Stimulated activated naive CD8-positive, alpha-beta T cell treated with anti-CD3 and anti-CD28 coated beads, Interleukin-15, amount 100 ng/mL, for 72 hours (primary cell): ENCODE measurements around the gene ANKRD33B.

Experiments
- ATAC-seq: fragments of 150-1000 bp; cut with Tn5 transposase; 2 replicates; pipeline ENCODE4 v1.10.0; 2021; ENCODE audit warnings: mild to moderate bottlenecking, moderate library complexity
- DNase-seq, 2 donors: peaks; one replicate each; pipeline ENCODE4 v3.0.0; 2021 to 2022
- H3K27ac Mint-ChIP-seq, 2 donors: one replicate each; pipeline ENCODE4 v1.8.0; 2022; ENCODE audit warnings: mild to moderate bottlenecking in 2 of 2, mixed read lengths in 2 of 2, moderate library complexity in 2 of 2
- H3K27me3 Mint-ChIP-seq: one replicate; pipeline ENCODE4 v1.8.0; 2022; ENCODE audit warnings: mixed read lengths
- H3K4me1 Mint-ChIP-seq: one replicate; pipeline ENCODE4 v1.8.0; 2022; ENCODE audit warnings: mild to moderate bottlenecking, mixed read lengths
- H3K4me3 Mint-ChIP-seq, 2 donors: one replicate each; pipeline ENCODE4 v1.8.0; 2022; ENCODE audit warnings: mild to moderate bottlenecking in 2 of 2, mixed read lengths in 2 of 2, moderate library complexity in 1 of 2
- H3K9me3 Mint-ChIP-seq, 2 donors: one replicate each; pipeline ENCODE4 v1.8.0; 2022; ENCODE audit warnings: mixed read lengths in 2 of 2

Gene ANKRD33B

DNA sequence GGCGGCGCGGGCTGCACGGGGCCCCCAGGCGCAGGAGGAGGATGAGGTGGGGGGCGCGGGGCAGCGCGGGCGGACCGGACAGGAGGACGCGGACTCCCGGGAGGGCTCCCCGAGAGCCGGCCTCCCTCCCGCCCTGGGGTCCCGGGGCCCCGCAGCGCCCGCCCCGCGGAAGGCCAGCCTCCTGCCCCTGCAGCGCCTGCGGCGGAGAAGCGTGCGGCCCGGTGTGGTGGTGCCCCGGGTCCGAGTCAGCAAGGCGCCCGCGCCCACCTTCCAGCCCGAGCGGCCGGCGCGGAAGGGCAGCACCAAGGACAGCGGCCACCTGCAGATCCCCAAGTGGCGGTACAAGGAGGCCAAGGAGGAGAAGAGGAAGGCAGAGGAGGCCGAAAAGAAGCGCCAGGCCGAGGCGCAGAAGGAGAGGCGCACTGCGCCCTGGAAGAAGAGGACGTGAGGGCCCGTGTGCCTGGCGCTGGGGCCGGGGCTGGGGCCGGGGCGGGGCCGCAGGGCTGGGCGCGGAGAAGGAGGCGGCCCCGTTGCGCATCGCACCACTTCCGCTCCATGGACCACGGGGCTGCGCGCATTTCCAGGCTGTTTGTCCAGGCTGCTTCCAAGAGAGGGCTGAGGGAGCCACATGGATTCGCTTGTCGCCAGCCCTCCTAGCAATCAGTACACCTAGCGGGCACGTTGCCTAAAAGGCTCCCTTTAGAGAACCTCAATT lies 86.0 kb downstream of the ANKRD33B start:
- ATAC-seq (peak; percentile 79), DNase-seq (no peak)
- H3K4me3 Mint-ChIP-seq, result no peak overlapping the region
- H3K27ac Mint-ChIP-seq, result no peak overlapping the region
- peaks cover 10% of the 10 kb centered on the region for H3K4me1 Mint-ChIP-seq
- no peaks in the 10 kb centered on the region for H3K9me3 Mint-ChIP-seq
- H3K27me3 Mint-ChIP-seq, result peaks cover 9% of the 10 kb centered on the region

DNA sequence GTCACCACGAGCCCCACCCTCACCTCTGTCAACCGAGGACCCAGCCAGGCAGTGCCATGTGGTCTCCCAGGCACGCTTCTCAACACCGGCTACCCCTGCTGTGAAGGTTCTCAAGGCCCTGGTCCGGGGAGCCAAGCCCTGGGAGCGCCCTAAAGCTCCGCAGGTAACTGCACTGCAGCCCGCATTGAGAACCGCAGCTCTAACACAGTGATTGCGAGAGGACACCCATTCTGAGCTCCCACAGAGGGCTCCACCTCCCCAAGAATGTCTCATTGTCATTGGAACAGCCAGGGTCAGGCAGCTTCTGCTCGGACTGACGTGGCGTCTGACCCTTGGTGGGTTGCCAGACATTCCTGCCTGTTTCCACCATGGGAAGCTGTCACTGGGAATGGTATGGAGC lies 88.3 kb downstream of the ANKRD33B start:
- H3K4me1 Mint-ChIP-seq, result no peaks in the 10 kb centered on the region
- ATAC-seq (no peak), DNase-seq (no peak)
- H3K27ac Mint-ChIP-seq, result no peak overlapping the region
- H3K27me3 Mint-ChIP-seq, result no peaks in the 10 kb centered on the region
- H3K9me3 Mint-ChIP-seq, result no peaks in the 10 kb centered on the region
- no peak overlapping the region for H3K4me3 Mint-ChIP-seq

DNA sequence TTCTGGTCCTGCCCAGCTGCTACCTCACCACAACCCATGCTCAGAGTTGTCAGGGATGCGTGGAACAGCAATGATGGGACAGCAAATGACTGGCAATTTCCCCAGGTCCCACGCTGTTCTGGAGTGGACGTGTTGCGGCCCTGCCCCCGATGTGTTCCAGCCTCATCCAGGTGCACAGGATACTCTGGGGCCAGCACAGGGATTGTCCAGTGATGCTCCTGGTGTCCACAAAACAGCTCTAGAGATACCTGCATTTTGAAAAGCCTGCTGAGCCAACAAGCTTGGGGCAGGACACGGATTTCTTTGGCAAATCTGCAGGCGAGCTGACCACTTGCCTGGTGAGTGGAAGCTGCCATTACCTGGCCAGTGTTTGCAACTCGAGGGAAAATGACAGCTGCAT lies 88.7 kb downstream of the ANKRD33B start:
- no peaks in the 10 kb centered on the region for H3K27me3 Mint-ChIP-seq
- ATAC-seq, result no peak
- no peaks in the 10 kb centered on the region for H3K9me3 Mint-ChIP-seq
- H3K27ac Mint-ChIP-seq, result no peak overlapping the region
- no peaks in the 10 kb centered on the region for H3K4me1 Mint-ChIP-seq
- H3K4me3 Mint-ChIP-seq, result no peak overlapping the region
- DNase-seq, result no peak

DNA sequence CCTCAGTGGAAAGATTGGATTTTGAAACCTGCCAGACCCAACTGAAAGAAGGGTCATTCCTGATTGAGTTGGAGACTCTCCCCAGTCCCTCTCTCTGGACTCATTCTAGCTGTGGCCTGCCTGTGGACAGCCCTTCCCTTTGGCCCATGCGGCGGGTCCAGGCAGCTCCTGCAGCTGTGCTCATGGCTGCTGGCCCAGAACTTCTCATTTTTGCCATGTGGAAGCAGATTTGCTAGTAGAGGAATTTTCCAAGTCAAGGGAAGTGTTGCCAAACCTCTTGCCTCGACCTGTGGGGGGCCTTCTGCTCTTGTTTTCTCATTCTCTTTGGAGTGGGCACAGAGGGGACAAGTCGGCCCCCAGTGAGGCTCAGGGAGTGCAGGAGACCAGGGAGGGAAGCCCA lies 89.2 kb downstream of the ANKRD33B start:
- DNase-seq (no peak), ATAC-seq (no peak)
- no peak overlapping the region for H3K4me3 Mint-ChIP-seq
- H3K4me1 Mint-ChIP-seq, result no peaks in the 10 kb centered on the region
- no peaks in the 10 kb centered on the region for H3K9me3 Mint-ChIP-seq
- no peak overlapping the region for H3K27ac Mint-ChIP-seq
- H3K27me3 Mint-ChIP-seq, result no peaks in the 10 kb centered on the region

DNA sequence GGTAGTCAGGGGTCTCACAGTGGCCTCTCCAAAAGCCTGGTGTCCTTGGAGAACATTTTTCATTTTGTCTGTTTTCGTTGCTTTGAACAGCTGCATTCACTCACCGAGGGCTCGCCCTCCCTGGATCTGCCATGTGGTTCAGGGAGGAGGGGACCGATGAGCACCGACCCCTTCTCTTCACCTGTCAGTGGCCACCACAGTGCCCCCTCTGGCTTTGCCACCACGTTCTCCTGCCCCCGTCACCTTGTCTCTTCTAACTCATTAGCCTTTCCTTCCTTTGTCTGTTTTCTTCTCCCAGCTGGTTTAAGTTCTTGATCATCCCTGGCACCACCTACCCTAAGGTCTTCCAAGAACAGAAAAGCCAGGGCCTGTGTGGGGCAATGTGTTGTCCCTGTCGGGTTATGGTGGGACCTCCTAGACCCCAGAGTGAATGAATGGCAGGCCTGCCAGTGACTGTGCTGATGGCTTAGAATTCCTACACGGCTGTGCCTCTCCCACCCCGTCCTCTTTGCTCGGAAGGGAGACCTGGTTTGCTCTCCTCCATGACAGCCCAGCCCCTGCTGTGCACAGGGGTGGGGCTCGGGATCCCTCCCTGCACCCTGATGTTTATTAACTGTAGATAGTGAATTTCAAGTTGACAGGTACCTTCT lies 90.0 kb downstream of the ANKRD33B start:
- peak overlapping the region in 1 of 2 donors; percentile 3 for H3K27ac Mint-ChIP-seq
- H3K9me3 Mint-ChIP-seq, result no peaks in the 10 kb centered on the region
- H3K27me3 Mint-ChIP-seq, result no peaks in the 10 kb centered on the region
- DNase-seq, result no peak
- H3K4me3 Mint-ChIP-seq, result no peak overlapping the region
- ATAC-seq, result no peak
- no peaks in the 10 kb centered on the region for H3K4me1 Mint-ChIP-seq

DNA sequence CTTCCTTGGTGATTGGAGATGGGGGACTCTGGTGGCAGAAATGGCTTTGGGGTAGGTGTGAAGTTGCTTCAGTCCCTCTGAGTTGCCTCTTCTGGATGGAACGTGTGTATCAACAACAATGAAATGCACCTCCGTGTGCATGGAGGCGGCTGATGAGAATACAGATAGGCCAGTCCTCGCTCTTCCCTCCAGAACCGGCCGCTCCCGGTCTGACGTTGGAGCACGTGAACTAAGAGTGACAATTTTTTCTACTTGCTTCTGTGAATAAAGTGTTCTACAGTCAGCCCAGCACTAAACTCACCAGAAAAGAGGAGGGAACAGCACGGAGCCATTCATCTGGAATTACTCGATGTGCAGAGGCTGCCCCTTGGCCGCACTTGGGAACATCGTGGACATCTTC lies 90.7 kb downstream of the ANKRD33B start:
- peak overlapping the region in 1 of 2 donors; percentile 36 for H3K27ac Mint-ChIP-seq
- no peak for ATAC-seq
- no peaks in the 10 kb centered on the region for H3K9me3 Mint-ChIP-seq
- DNase-seq, result no peak
- no peaks in the 10 kb centered on the region for H3K27me3 Mint-ChIP-seq
- no peak overlapping the region for H3K4me3 Mint-ChIP-seq
- no peaks in the 10 kb centered on the region for H3K4me1 Mint-ChIP-seq

DNA sequence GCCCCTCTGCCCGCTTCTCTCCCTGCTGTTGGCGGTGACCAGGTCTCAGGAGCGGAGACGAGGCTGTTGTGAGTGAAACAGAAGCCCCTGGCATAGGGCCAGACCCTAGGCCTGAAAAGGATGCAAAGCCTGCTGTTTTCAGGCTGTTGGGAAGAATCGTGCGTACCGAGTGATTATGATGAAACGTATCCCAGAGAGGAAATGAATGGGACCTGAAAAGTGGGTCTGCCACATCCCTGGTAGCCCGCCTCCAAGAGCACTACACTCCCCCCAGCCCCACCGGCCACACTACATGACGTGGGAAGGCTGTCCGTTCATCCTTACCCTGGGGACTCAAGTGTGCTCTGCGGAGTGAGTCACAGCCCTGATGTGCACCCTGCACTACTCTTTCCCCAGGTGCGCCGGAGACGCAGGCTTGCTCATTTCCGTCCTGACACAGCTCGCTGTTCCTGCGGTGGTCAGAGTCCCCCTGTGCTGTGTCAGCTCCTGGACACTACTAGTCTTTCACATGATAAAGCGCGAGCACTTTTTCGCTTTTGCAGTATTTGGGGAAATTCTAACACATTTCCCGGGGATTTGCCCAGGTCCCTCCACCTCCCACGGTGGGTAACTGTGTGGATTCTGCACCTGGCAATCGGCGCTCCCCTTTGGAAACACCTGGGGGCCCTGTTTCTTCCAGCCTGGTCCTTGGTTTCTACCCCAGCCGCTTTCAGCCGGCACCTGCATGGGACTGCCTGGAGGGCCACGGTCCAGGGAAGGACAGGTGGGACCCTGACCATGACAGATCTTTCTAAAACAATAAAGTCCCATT lies 91.5 kb downstream of the ANKRD33B start:
- Mint-ChIP-seq H3K4me1 (no peaks in the 10 kb centered on the region), H3K27me3 (no peaks in the 10 kb centered on the region), H3K27ac (no peak overlapping the region), H3K4me3 (no peak overlapping the region), H3K9me3 (no peaks in the 10 kb centered on the region)
- ATAC-seq, result no peak
- DNase-seq, result no peak

DNA sequence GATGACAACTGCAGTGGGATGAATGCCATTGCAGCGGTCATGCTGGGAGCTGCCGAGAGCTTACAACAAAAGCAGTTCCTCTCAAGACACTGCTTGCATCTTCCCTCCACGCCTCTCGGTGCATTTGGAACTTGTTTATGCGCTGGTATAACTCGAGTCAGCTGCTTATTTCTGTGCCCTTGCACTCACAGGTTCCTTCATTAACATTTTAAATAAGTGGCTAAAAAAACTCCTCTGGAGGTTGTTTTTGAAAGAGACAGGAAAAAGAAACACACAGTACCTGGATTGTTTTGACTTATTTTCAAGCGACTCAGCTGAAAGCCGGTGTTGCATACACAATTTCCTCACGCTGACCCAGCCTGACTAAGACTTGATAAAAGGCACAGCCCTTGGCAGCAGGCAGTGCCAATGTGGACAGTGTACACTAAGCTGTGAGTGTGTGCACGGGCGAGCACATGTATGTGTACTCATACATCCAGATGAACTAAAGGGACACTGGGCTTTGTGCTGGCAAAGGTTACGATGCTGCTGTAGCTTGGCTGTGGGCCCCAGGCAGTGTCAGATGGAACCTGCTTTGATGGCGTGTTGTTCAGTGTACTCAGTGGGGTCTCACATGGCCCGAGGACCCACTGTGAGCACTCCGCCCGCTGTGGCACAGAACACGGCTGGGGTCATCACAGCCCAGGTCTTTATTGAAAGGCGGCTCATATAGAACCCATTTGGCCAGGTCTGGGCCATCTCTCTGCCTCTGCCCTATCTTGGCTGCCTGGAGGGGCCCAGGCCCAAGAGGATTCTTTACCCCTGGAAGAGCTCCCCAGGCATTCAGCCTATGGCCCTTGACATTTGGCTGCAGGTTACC lies 92.3 kb downstream of the ANKRD33B start:
- ATAC-seq, result no peak
- Mint-ChIP-seq H3K27ac (no peak overlapping the region), H3K4me3 (no peak overlapping the region), H3K4me1 (no peaks in the 10 kb centered on the region), H3K27me3 (no peaks in the 10 kb centered on the region), H3K9me3 (no peaks in the 10 kb centered on the region)
- DNase-seq, result no peak

DNA sequence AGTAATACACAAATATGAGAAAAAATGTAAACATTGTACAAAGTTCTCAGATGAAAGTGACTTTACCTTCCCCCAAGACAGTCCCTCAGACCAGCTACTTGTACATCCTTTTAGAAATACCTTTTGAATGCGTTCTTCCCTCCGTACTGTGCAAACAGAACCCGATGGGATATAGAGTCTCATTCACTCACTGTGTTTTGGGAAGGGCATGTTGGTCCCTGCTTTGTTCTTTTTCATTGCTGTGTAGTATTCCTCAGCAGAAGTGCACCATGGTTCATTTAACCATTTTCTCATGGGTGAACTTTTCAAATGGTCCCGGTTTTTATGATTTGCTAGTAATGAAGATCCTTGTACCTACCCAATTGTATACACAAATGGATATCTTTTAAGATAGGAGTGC lies 94.4 kb downstream of the ANKRD33B start:
- ATAC-seq, result no peak
- no peak for DNase-seq
- no peak overlapping the region for H3K27ac Mint-ChIP-seq
- no peak overlapping the region for H3K4me3 Mint-ChIP-seq
- H3K4me1 Mint-ChIP-seq, result no peaks in the 10 kb centered on the region
- H3K9me3 Mint-ChIP-seq, result no peaks in the 10 kb centered on the region
- no peaks in the 10 kb centered on the region for H3K27me3 Mint-ChIP-seq

DNA sequence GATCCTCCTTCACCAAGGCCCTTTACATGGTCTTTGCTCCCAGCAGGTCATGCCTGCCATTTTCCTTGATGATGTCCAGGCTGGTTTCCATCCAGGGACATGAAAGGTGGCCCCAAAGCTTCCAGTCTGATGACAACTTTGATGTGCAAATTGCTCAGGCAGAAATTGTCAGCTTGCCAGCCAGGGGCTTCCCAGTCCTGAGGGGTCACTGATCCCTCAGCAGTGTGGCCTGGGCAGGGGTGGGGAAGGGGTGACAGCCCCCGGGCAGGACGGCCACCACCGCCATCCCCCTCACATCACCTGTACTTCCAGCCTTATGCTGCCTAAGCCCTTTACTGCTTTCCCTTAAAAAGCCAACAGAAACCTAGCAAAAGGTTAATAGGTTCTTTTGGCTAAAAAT lies 96.3 kb downstream of the ANKRD33B start:
- Mint-ChIP-seq H3K27me3 (no peaks in the 10 kb centered on the region), H3K4me3 (no peak overlapping the region), H3K9me3 (no peaks in the 10 kb centered on the region), H3K4me1 (no peaks in the 10 kb centered on the region), H3K27ac (no peak overlapping the region)
- DNase-seq (no peak), ATAC-seq (no peak)

DNA sequence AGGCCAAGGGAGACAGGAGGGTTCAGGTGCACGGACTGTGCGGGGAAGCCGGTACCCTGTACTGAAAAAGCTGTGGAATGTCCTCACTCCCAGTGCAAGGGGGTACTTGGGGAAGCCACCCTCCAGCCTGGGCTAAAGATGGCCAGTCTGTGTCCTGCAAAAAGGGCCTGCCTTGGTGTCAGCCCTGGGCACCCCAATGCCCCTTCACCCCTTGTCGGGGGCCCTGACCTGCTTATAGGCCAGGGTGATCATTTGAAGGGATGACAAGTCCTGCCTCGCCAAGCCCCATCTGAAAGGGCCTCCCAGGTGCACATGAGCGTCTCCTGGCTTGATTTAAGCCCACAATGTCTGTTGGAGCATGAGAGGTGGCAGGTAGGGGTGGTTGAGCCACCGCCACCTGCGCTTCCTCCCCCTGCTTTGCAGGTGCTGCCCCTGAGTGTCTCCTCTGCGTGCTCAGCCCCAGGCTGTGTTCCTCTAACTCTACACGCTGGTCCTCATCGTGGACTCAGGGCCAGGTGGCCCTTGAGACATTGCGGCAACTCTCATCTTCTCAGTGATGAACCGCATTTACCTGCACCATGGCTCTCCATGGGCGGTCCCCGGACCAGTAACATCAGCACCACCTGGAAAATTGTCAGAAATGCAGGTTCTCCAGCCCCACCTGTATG lies 97.0 kb downstream of the ANKRD33B start:
- ATAC-seq, result no peak
- DNase-seq, result no peak
- Mint-ChIP-seq H3K27ac (no peak overlapping the region), H3K4me1 (no peaks in the 10 kb centered on the region), H3K4me3 (no peak overlapping the region), H3K27me3 (no peaks in the 10 kb centered on the region), H3K9me3 (no peaks in the 10 kb centered on the region)

DNA sequence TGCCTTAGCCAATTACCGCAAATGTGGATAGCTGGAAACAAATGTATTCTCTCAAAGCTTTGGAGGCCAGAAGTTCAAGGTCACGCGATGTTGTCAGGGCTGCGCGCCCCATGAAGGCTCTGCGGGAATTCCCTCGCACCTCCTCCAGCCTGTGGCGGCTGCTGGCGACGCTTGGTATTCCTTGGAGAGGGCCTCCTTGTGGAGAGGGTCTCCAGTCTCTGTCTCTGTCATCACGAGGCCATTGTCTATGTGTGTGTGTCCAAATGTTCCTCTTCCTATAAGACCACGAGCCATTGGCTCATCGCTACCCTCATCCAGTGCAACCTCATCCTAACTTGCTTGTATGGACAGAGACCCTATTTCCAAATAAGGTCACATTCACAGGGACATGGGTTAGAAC lies 97.5 kb downstream of the ANKRD33B start:
- Mint-ChIP-seq H3K9me3 (no peaks in the 10 kb centered on the region), H3K27me3 (no peaks in the 10 kb centered on the region), H3K4me3 (no peak overlapping the region), H3K4me1 (no peaks in the 10 kb centered on the region), H3K27ac (no peak overlapping the region)
- DNase-seq (no peak), ATAC-seq (no peak)

DNA sequence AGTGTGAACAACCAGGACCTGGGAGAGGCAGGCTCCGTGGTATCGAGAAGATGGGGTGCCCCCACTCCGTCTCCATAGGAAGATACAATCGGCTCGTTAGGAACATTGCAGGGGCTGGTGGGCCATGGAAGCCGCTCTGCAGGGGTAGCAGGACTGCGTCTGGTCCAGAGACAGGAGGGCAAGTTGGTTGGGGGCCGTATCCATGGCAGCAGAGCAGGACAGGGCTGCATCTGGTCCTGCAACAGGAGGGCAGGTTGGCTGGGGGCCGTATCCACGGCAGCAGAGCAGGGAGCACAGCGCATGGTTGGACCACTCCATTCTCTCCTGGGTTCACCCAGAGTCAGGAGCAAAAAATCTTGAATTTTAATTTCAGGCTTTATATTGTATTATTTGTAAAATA lies 98.2 kb downstream of the ANKRD33B start:
- Mint-ChIP-seq H3K27ac (no peak overlapping the region), H3K4me3 (no peak overlapping the region), H3K9me3 (no peaks in the 10 kb centered on the region), H3K27me3 (no peaks in the 10 kb centered on the region), H3K4me1 (no peaks in the 10 kb centered on the region)
- ATAC-seq, result no peak
- DNase-seq, result no peak

DNA sequence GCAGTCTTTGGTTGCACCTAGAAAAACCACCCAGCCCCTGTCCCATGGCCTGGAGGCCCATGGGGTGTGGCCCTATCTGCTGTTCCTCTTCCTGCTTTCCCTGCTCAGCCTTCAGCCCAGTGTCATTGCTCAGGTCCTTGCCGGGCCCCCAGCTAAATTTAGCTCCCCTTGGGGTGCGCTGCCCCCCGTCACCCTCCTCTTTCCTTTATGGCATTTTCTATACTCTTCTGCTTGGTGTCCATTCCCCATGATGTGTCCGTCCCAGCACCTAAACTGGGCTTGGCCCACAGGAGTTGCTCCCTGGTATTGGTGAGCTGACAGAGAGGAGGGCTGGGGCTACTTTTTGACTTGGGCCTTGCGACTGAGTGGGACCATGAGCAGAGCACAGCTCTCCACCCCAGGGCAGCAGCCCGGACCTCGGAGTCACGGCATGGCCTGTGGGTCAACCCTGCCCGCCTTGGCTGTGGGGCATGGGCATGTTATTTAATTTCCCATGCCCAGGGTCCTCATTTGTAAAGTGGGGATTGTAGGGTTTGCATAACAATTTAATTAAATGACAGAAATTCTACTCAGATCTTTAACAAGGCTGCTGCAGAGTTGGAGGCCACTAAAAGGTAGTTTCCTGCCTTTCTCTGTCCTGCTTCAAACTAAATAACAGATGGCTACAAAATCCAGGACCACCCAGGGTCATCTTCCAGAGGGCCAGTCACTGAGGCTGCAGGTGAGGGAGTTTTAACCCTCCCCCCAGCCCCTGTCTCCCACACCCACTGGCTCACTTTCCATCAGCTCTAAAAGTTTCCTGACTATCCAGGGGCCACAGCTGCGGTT lies 99.0 kb downstream of the ANKRD33B start:
- ATAC-seq, result no peak
- DNase-seq, result no peak
- Mint-ChIP-seq H3K9me3 (no peaks in the 10 kb centered on the region), H3K27ac (no peak overlapping the region), H3K27me3 (no peaks in the 10 kb centered on the region), H3K4me3 (no peak overlapping the region), H3K4me1 (no peaks in the 10 kb centered on the region)
